Stomach (tissue), 9 donors: ENCODE data around the gene SLC16A5. TPM values are rescaled to one million over a fixed set of nuclear protein-coding genes. Genes with fewer than 3 reads are reported as not detected.

ENCODE experiments used
- DNase-seq, 2 donors: peaks; one replicate each; pipeline versions ENCODE4 v3.0.0 to v3.0.0-alpha.2; 2013 to 2019
- H3K27ac ChIP-seq, 5 donors: fragments of 200-600 bp in 4 of 5; sonication (generic) in 4 of 5; one replicate each; pipeline ENCODE4 v1.5.1; 2013 to 2019; ENCODE audit warnings: mild to moderate bottlenecking in 1 of 5, moderate library complexity in 1 of 5
- H3K27me3 ChIP-seq, 3 donors: fragments of 200-600 bp; sonication (generic); one replicate each; pipeline ENCODE4 v1.5.1; 2017 to 2019; ENCODE audit warnings: mixed run types in 1 of 3
- H3K36me3 ChIP-seq, 4 donors: fragments of 200-600 bp; sonication (generic); 1 replicate in 3 of 4; 2 replicates in 1 of 4; pipeline ENCODE4 v1.5.1; 2016 to 2019
- H3K4me1 ChIP-seq, 4 donors: fragments of 200-600 bp; sonication (generic); one replicate each; pipeline ENCODE4 v1.5.1; 2016 to 2019
- H3K4me3 ChIP-seq, 4 donors: fragments of 200-600 bp; sonication (generic) in 3 of 4; one replicate each; pipeline ENCODE4 v1.5.1; 2016 to 2019; ENCODE audit warnings: mild to moderate bottlenecking in 1 of 4
- H3K9me3 ChIP-seq, 4 donors: fragments of 200-600 bp; sonication (generic); one replicate each; pipeline ENCODE4 v1.5.1; 2016 to 2019
- CTCF ChIP-seq, 7 experiments: fragments of 450-650 bp in 4 of 7; fragments of 200-600 bp in 3 of 7; sonication (generic) in 3 of 7; IDR thresholded peaks; one replicate each; pipeline ENCODE4 v1.5.1; 2016 to 2019; ENCODE audit warnings: antibody characterized with exemption in 7 of 7, control low read depth in 2 of 7, mild to moderate bottlenecking in 1 of 7
- EP300 ChIP-seq: sonication (generic); formaldehyde crosslinking; IDR thresholded peaks from one replicate; pipeline ENCODE4 v1.6.1; 2017; ENCODE audit warnings: antibody characterized with exemption
- POLR2A ChIP-seq, 4 donors: fragments of 450-650 bp; IDR thresholded peaks; one replicate each; pipeline ENCODE4 v1.6.1; 2016; ENCODE audit warnings: antibody characterized with exemption in 4 of 4, control low read depth in 2 of 4, mild to moderate bottlenecking in 1 of 4, moderate library complexity in 1 of 4
- POLR2AphosphoS5 ChIP-seq, 3 donors: sonication (generic); formaldehyde crosslinking; IDR thresholded peaks; one replicate each; pipeline ENCODE4 v1.6.1; 2016; ENCODE audit warnings: antibody characterized with exemption in 3 of 3
- WGBS, 5 donors: extraction: QIAGEN DNeasy Blood & Tissue Kit in 3 of 5; methylation state at CpG; one replicate each; pipeline versions ENCODE4 v1.1.5 to v1.1.7; 2013 to 2018; 5-methylcytosine and 5-hydroxymethylcytosine counted together
- intact Hi-C: fragments of 100-400 bp; cut with DNase I; formaldehyde crosslinking; loops from one replicate; pipeline ENCODE4 v1.15.1; 2023; ENCODE audit warnings: low total_unique reads
- polyA plus RNA-seq, 3 donors: library from polyadenylated mRNA; stranded (reverse); fragments of 200-250 nt; gene quantifications; one replicate each; pipeline ENCODE4 v1.2.3, GENCODE V29; 2013
- total RNA-seq, 5 donors: library from RNA; depleted of rRNA; stranded (reverse); fragments of >200 nt; gene quantifications; one replicate each; pipeline versions ENCODE4 v1.1.0 to v1.2.3, GENCODE V29; 2014 to 2016
- donor health status: healthy with polysubstance abuse.
- donor health status: Bipolar disorder and iron deficiency.
- donor health status: healthy.

Gene SLC16A5
- total and polyA plus RNA-seq, 8 donors, result 6.8 to 132 (median 36.5) TPM

- TF ChIP-seq CTCF (IDR thresholded peaks at IDR 0.05), result no peak
- no peak for TF ChIP-seq POLR2AphosphoS5 (IDR thresholded peaks at IDR 0.05)
- no peak for TF ChIP-seq EP300
- no peak for TF ChIP-seq POLR2A (IDR thresholded peaks at IDR 0.05)
- intact Hi-C loops, result no loop called here
- Histone ChIP-seq H3K27me3 (no peaks in the 10 kb centered on the region), H3K36me3 (peaks cover 35 to 94% (median 84%) of the 10 kb centered on the region in 4 donors), H3K27ac (peak overlapping the region; percentile 28 to 74 (median 70)), H3K4me3 (no peak overlapping the region), H3K9me3 (no peaks in the 10 kb centered on the region), H3K4me1 (peaks cover 0 to 13% (median 11%) of the 10 kb centered on the region in 4 donors)
- WGBS, 5 donors, result 90 to 95% (median 92%) methylated on average over 26 of the region's 26 CpGs
- no peak for DNase-seq
These were observed 27.2 kb upstream of the SLC16A5 start for GRCh38 chr17:75060434-75061054.

GRCh38 chr17:75061055-75061438, 26.7 kb upstream of the SLC16A5 start:
- no peak for DNase-seq
- TF ChIP-seq POLR2AphosphoS5 (IDR thresholded peaks at IDR 0.05) (no peak), CTCF (IDR thresholded peaks at IDR 0.05) (no peak), POLR2A (IDR thresholded peaks at IDR 0.05) (no peak), EP300 (no peak)
- Histone ChIP-seq H3K9me3 (no peaks in the 10 kb centered on the region), H3K4me3 (no peak overlapping the region), H3K27ac (peak overlapping the region in 3 of 5 donors; percentile 70 to 74 (median 74)), H3K36me3 (peaks cover 33 to 90% (median 80%) of the 10 kb centered on the region in 4 donors), H3K27me3 (no peaks in the 10 kb centered on the region), H3K4me1 (peaks cover 0 to 13% (median 11%) of the 10 kb centered on the region in 4 donors)
- WGBS, 5 donors, result 93 to 99% (median 95%) methylated on average over 10 of the region's 10 CpGs
- intact Hi-C loops, result no loop called here

- Histone ChIP-seq H3K36me3 (peaks cover 33 to 84% (median 75%) of the 10 kb centered on the region in 4 donors), H3K27me3 (no peaks in the 10 kb centered on the region), H3K27ac (peak overlapping the region in 2 of 5 donors; percentile 70 to 74), H3K9me3 (no peaks in the 10 kb centered on the region), H3K4me3 (no peak overlapping the region), H3K4me1 (peaks cover 0 to 13% (median 11%) of the 10 kb centered on the region in 4 donors)
- no peak for TF ChIP-seq POLR2A (IDR thresholded peaks at IDR 0.05)
- TF ChIP-seq POLR2AphosphoS5 (IDR thresholded peaks at IDR 0.05), result no peak
- no peak for TF ChIP-seq EP300
- 86 to 91% (median 88%) methylated on average over 8 of the region's 8 CpGs for WGBS, 5 donors
- DNase-seq, result no peak
- intact Hi-C loops, result no loop called here
These were observed 26.1 kb upstream of the SLC16A5 start for GRCh38 chr17:75061618-75062017.

GRCh38 chr17:75063201-75063600, 24.6 kb upstream of the SLC16A5 start:
- intact Hi-C loops, result no loop called here
- Histone ChIP-seq H3K36me3 (peaks cover 33 to 68% (median 63%) of the 10 kb centered on the region in 4 donors), H3K27me3 (no peaks in the 10 kb centered on the region), H3K27ac (no peak overlapping the region), H3K4me1 (peaks cover 0 to 13% (median 11%) of the 10 kb centered on the region in 4 donors), H3K9me3 (no peaks in the 10 kb centered on the region), H3K4me3 (no peak overlapping the region)
- TF ChIP-seq POLR2A (IDR thresholded peaks at IDR 0.05) (no peak), EP300 (no peak), CTCF (IDR thresholded peaks at IDR 0.05) (no peak), POLR2AphosphoS5 (IDR thresholded peaks at IDR 0.05) (no peak)
- WGBS, 5 donors, result 90 to 93% (median 92%) methylated on average over 11 to 13 of the region's 13 CpGs
- no peak for DNase-seq

- peaks cover 33 to 64% (median 63%) of the 10 kb centered on the region in 4 donors for H3K36me3 ChIP-seq
These were observed 24.1 kb upstream of the SLC16A5 start for GRCh38 chr17:75063626-75064025.

More at GRCh38 chr17:75063626-75064025, 24.1 kb upstream of the SLC16A5 start:
- Histone ChIP-seq H3K4me3 (no peak overlapping the region), H3K27me3 (no peaks in the 10 kb centered on the region), H3K4me1 (peaks cover 0 to 13% (median 11%) of the 10 kb centered on the region in 4 donors), H3K9me3 (no peaks in the 10 kb centered on the region), H3K27ac (no peak overlapping the region)
- DNase-seq, result no peak
- 82 to 95% (median 91%) methylated on average over 3 of the region's 3 CpGs for WGBS, 5 donors
- TF ChIP-seq EP300 (no peak), CTCF (IDR thresholded peaks at IDR 0.05) (no peak), POLR2AphosphoS5 (IDR thresholded peaks at IDR 0.05) (no peak), POLR2A (IDR thresholded peaks at IDR 0.05) (no peak)
- intact Hi-C loops, result no loop called here
